Islet of Langerhans (tissue), 1 donor: ENCODE results near the gene CIT.

Experiments
- FAIRE-seq: peaks from one replicate; lab custom pipeline; 2011; peaks lifted over from hg19 to GRCh38; lab: Jason Lieb, UNC

The CIT gene

DNA sequence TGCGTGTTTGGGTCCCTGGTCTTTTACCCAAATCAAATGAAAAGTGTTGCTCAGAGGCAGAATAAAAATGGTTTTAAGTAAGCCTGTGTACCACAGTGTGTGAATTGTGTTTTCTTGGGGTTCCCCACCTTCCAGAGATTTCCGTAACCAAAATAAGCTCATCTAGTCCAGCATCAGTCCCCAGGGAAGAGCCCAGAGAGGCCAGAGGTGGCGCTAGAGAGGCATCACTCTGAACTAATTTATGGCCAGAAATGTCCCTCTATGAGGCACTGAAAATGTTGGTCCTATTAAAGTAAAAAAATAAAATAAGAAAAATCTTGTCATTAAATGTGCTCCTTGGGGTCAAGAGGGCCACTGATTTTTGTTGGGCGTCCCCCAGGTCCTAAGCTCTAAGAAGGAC lies 234.1 kb downstream of the CIT start:
- FAIRE-seq = no peak
